Measurements from ENCODE around the gene ROR1.

ROR1 gene

DNA sequence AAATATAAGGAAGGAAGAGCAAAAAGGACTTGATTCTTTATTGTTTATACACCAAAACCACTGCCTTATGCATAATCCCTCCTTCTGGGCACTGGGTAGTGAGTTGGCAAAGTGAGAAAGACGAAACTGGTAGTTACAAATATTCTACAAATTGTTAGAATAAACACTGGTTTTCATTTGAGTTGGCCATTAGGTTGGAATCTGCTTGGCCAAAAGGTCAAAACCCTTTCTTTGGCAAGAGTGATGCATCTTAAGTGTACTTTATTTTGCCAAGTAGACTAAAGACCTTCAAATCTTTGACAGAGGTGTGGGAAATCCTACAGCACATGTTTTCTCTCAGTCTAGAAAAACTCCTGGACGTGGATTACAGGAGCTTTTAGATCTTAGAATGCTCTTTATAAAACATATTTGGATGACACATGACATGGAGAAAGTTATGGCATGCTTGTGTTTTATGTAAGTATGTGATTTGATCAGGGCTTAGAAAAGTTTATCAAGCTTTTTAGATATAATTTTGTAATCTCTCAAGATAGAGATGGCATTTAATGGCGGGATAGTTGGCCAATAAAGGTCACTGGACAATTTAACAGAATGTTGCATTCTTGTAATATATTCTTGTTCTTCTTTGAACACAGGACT, 120.9 kb downstream of the ROR1 start:
- TF ChIP-seq, protein P1, sequence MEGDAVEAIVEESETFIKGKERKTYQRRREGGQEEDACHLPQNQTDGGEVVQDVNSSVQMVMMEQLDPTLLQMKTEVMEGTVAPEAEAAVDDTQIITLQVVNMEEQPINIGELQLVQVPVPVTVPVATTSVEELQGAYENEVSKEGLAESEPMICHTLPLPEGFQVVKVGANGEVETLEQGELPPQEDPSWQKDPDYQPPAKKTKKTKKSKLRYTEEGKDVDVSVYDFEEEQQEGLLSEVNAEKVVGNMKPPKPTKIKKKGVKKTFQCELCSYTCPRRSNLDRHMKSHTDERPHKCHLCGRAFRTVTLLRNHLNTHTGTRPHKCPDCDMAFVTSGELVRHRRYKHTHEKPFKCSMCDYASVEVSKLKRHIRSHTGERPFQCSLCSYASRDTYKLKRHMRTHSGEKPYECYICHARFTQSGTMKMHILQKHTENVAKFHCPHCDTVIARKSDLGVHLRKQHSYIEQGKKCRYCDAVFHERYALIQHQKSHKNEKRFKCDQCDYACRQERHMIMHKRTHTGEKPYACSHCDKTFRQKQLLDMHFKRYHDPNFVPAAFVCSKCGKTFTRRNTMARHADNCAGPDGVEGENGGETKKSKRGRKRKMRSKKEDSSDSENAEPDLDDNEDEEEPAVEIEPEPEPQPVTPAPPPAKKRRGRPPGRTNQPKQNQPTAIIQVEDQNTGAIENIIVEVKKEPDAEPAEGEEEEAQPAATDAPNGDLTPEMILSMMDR (IDR thresholded peaks at IDR 0.05; ENCODE audit: control extremely low read depth, extremely low read depth, low read depth, missing control alignments) = no peak
- POLR2A ChIA-PET = no interaction called here
- no peak for DNase-seq (ENCODE audit: extremely low spot score)
- CTCF ChIA-PET = no interaction called here

DNA sequence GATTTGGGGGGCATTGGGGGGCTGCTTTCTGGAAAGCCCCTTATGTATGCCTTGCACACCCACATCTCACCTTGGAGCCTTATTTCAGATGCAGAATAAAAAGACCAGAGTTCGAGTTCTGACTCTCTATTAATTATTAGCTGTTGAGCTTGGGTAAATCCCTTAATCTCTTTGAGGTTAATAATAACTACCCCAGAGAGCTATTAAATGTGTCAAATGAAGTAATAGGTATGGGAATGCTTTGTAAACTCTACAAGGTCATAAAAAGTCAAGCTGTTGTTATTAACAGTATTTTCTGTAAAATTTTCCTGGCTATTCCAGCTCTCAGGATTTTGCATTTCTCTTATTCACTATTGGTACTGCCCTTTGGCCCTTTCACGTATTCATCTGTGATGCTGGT, 122.9 kb downstream of the ROR1 start:
- DNase-seq (ENCODE audit: extremely low spot score) = no peak
- TF ChIP-seq, protein P1 (IDR thresholded peaks at IDR 0.05; ENCODE audit: control extremely low read depth, extremely low read depth, low read depth, missing control alignments) = no peak
- CTCF ChIA-PET = interaction anchor here (2.8 kb wide), 1 partner anchor 9 kb away, joined by 6 read pairs; no protein-coding TSS in a partner anchor
- POLR2A ChIA-PET = no interaction called here

DNA sequence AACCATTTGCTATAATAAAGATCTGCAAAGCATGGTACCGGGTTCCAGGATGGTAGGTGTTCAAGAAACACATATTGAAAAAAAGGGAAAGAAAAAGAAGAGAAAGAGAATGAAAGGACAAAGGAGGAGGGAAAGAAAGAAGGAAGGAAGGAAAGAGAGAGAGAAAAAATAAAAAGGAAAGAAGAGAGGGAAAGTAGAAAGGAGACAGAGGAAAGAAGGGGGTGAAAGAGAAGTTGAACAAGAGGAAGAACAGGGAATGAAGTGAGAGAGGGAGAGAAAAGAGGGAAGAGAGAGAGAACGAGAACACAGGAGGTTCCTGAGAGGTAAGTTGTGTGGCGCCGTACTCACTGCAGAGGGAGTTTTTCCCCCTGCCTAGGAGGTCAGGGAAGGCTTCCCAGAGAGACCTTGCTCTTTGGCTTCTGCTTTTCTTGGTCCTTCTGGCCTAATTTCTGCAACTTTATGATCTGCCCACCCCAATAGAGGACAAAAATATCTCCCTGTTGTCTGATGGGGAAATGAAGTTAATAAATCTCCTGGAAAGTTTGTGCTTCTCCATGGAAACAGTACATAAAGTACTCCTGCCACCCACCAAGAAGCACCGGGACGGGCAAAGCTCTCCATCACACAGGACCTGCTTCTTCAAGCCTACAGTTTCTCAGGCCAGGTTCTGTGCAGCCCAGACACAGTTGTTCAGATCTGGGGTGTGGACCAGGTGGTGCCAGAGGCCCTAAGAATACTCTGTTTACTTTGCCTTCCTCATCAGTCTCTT, 124.8 kb downstream of the ROR1 start:
- POLR2A ChIA-PET = no interaction called here
- TF ChIP-seq, protein P1 (IDR thresholded peaks at IDR 0.05; ENCODE audit: control extremely low read depth, extremely low read depth, low read depth, missing control alignments) = no peak
- CTCF ChIA-PET = interaction anchor here (2.8 kb wide), 1 partner anchor 11 kb away, joined by 6 read pairs; no protein-coding TSS in a partner anchor
- DNase-seq (ENCODE audit: extremely low spot score) = no peak

DNA sequence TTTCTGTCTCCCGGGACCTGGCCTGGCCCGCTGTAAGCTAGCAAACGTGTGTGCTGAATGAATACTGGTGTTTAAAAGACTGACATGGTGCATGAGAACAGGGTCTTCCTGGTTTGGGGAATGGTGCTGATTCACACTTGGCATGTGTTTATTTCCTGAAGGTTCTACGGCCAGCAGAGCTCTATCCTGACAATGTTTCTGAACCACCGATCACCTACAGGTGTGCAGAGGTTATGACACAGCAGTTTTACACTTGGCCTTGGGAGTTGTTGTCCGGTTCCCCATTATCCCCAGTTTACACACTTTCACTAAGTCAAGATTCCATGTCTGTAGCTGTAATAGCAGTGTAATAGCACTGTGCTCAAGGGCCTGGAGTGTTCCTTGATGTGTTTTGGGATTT, 127.3 kb downstream of the ROR1 start:
- no peak for DNase-seq (ENCODE audit: extremely low spot score)
- POLR2A ChIA-PET = no interaction called here
- CTCF ChIA-PET = interaction anchor here (0.8 to 1.3 kb wide), 4 partner anchors 13 to 209 kb away, joined by 3 to 5 read pairs (median 3); no protein-coding TSS in a partner anchor
- TF ChIP-seq, protein P1 (IDR thresholded peaks at IDR 0.05; ENCODE audit: control extremely low read depth, extremely low read depth, low read depth, missing control alignments) = no peak

DNA sequence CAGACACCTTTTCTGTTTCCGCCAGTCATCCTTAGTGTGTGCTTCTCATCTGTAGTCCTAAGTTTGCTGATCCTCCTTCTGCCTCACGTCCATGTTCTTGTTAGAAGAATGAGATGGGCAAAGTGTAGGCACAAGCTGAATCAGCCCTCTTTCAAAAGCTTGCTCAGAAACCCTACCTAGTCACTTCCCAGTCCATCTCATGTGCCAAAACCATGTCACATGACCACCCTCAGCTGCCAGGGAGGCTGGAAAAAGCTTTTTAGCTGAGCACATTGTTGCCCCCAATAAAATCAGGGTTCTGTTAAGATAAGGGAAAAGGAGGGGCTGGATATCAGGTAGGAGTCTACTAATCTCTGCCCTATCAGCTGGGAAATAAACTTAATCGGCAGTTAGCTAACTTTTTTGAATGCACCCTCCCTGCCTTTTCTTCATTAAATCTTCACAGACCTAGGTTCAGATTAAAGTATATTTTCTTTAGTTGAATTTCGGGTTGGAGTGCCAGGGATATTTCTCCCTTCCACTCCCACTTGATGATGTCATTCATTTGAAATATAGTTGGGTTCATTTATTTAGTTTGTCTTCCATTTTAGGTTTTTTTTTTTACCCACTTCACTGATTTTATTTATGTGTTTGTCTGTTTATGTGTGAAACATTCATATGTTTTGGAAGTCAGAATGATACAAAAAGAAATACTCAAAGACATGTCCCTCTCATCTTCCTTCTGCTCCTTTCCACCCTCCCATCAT, 129.2 kb downstream of the ROR1 start:
- TF ChIP-seq, protein P1 (IDR thresholded peaks at IDR 0.05; ENCODE audit: control extremely low read depth, extremely low read depth, low read depth, missing control alignments) = no peak
- CTCF ChIA-PET = interaction anchor here (0.9 to 1.6 kb wide), 6 partner anchors 12 to 275 kb away, joined by 3 read pairs; no protein-coding TSS in a partner anchor
- POLR2A ChIA-PET = no interaction called here
- DNase-seq (ENCODE audit: extremely low spot score) = no peak

DNA sequence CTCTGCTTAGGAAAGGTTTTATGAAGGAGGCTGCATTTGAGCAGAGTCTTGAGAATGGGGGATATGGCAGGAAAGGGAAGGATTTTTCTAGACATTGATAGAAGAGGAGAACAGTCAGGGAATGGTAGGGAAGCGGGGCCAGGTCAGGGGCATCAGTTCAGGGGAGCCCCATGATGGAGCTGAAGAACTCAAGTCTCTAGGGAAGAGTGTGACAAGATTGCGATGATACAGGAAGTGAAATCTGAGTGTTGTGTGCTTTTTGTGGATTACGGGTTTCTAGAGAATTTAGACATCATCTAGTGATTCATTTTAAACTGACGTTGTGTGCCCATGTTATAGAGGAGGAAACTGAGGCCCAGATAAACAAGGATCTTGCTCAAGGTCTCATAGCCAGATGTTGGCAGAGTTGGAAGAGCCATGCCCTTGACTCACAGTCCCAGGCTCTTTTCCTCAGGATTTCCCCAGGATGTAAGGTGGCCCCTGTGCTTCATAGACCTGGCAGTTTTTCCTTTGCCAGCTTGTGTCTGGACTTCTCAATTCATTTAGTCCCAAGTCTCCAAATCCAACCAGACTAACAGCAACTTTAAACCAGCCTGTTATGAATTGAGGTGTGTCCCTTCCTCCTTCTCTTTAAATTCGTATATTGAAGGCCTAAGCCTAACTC, 130.3 kb downstream of the ROR1 start:
- CTCF ChIA-PET = interaction anchor here (1.0 to 1.6 kb wide), 4 partner anchors 12 to 40 kb away, joined by 3 to 5 read pairs (median 3); no protein-coding TSS in a partner anchor
- POLR2A ChIA-PET = no interaction called here
- DNase-seq (ENCODE audit: extremely low spot score) = no peak

More for the DNA sequence above, 130.3 kb downstream of the ROR1 start:
- TF ChIP-seq, protein P1 (IDR thresholded peaks at IDR 0.05; ENCODE audit: control extremely low read depth, extremely low read depth, low read depth, missing control alignments) = no peak

Data from GM10248 (cell line).